ENCODE data around the gene DNAI7.

- TF ChIP-seq POLR2AphosphoS5 (IDR thresholded peaks at IDR 0.05) (no peak), POLR2A (IDR thresholded peaks at IDR 0.05) (no peak)
- TF ChIP-seq, protein P1, sequence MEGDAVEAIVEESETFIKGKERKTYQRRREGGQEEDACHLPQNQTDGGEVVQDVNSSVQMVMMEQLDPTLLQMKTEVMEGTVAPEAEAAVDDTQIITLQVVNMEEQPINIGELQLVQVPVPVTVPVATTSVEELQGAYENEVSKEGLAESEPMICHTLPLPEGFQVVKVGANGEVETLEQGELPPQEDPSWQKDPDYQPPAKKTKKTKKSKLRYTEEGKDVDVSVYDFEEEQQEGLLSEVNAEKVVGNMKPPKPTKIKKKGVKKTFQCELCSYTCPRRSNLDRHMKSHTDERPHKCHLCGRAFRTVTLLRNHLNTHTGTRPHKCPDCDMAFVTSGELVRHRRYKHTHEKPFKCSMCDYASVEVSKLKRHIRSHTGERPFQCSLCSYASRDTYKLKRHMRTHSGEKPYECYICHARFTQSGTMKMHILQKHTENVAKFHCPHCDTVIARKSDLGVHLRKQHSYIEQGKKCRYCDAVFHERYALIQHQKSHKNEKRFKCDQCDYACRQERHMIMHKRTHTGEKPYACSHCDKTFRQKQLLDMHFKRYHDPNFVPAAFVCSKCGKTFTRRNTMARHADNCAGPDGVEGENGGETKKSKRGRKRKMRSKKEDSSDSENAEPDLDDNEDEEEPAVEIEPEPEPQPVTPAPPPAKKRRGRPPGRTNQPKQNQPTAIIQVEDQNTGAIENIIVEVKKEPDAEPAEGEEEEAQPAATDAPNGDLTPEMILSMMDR (IDR thresholded peaks at IDR 0.05): no peak
These were observed 79.3 kb downstream of the DNAI7 start for GRCh38 chr12:25115677-25116076.

Measured in prostate gland (tissue), 2 donors.